ENCODE measurements around the gene TCEAL9.
A peak's percentile ranks its signal among the peaks of the same experiment; 100 is the strongest.
"Not testable (repeated sequence)": the region's sequence is repeated elsewhere in the genome, so short reads cannot be mapped to it uniquely, and the experiment has no call there.

The TCEAL9 gene

GRCh38 chrX:103338663-103339062, 17.6 kb upstream of the TCEAL9 start:
- no peak for DNase-seq (ENCODE audit: low read depth)
- no peak for TF ChIP-seq CTCF (conservative IDR thresholded peaks at IDR 0.05; ENCODE audit: control insufficient read depth, insufficient read depth, low read depth, low read length)

GRCh38 chrX:103343105-103343504, 13.2 kb upstream of the TCEAL9 start:
- no peak overlapping the region for H3K4me3 ChIP-seq (ENCODE audit: control insufficient read depth, low read depth, low read length)
- TF ChIP-seq CTCF (conservative IDR thresholded peaks at IDR 0.05; ENCODE audit: control insufficient read depth, insufficient read depth, low read depth, low read length) = peak; percentile 76
- peak; percentile 63 for DNase-seq (ENCODE audit: low read depth)

More at GRCh38 chrX:103338663-103339062, 17.6 kb upstream of the TCEAL9 start:
- no peak overlapping the region for H3K4me3 ChIP-seq (ENCODE audit: control insufficient read depth, low read depth, low read length)

GRCh38 chrX:103344606-103345005, 11.7 kb upstream of the TCEAL9 start:
- no peak for TF ChIP-seq CTCF (conservative IDR thresholded peaks at IDR 0.05; ENCODE audit: control insufficient read depth, insufficient read depth, low read depth, low read length)
- no peak for DNase-seq (ENCODE audit: low read depth)
- H3K4me3 ChIP-seq (ENCODE audit: control insufficient read depth, low read depth, low read length) = no peak overlapping the region

GRCh38 chrX:103347682-103348397, 8.5 kb upstream of the TCEAL9 start:
- no peak for TF ChIP-seq CTCF (conservative IDR thresholded peaks at IDR 0.05; ENCODE audit: control insufficient read depth, insufficient read depth, low read depth, low read length)
- H3K4me3 ChIP-seq (ENCODE audit: control insufficient read depth, low read depth, low read length) = no peak overlapping the region

GRCh38 chrX:103356858-103357257, 552 bp downstream of the TCEAL9 start:
- no peak for DNase-seq (ENCODE audit: low read depth)
- no peak for TF ChIP-seq CTCF (conservative IDR thresholded peaks at IDR 0.05; ENCODE audit: control insufficient read depth, insufficient read depth, low read depth, low read length)
- peak overlapping the region; percentile 80 for H3K4me3 ChIP-seq (ENCODE audit: control insufficient read depth, low read depth, low read length)

More at GRCh38 chrX:103347682-103348397, 8.5 kb upstream of the TCEAL9 start:
- DNase-seq (ENCODE audit: low read depth) = no peak

- DNase-seq (ENCODE audit: low read depth) = no peak
- TF ChIP-seq CTCF (conservative IDR thresholded peaks at IDR 0.05; ENCODE audit: control insufficient read depth, insufficient read depth, low read depth, low read length) = no peak
- H3K4me3 ChIP-seq (ENCODE audit: control insufficient read depth, low read depth, low read length) = peak overlapping the region; percentile 80
Measured at GRCh38 chrX:103357871-103358270, 1.6 kb downstream of the TCEAL9 start.

- not testable (repeated sequence) for DNase-seq (ENCODE audit: low read depth); H3K4me3 ChIP-seq (ENCODE audit: control insufficient read depth, low read depth, low read length)
Measured at GRCh38 chrX:103359605-103360004, 3.3 kb downstream of the TCEAL9 start.
